Fibroblast of lung (primary cell): ENCODE data around the gene ME2. TPM values are rescaled to one million over a fixed set of nuclear protein-coding genes. Genes with fewer than 3 reads are reported as not detected.
A peak's percentile ranks its signal among the peaks of the same experiment; 100 is the strongest.
"Not testable (repeated sequence)": the region's sequence is repeated elsewhere in the genome, so short reads cannot be mapped to it uniquely, and the experiment has no call there.

ENCODE experiments used
- DNase-seq, 2 donors: peaks; one replicate each; pipeline versions ENCODE4 v3.0.0 to v3.0.0-alpha.2; 2010; ENCODE audit warnings: low read depth in 2 of 2
- H2AFZ ChIP-seq: 2 replicates; pipeline ENCODE4 v1.5.1; 2012; ENCODE audit warnings: low read length, control low read depth, inconsistent platforms
- H3K27ac ChIP-seq: 2 replicates; pipeline ENCODE4 v1.5.1; 2011; ENCODE audit warnings: low read length, control low read depth; ENCODE audit not compliant: insufficient read depth
- H3K27me3 ChIP-seq: 2 replicates; pipeline ENCODE4 v1.5.1; 2011; ENCODE audit warnings: mild to moderate bottlenecking, low read length; ENCODE audit not compliant: control insufficient read depth, insufficient read depth
- H3K36me3 ChIP-seq: 2 replicates; pipeline ENCODE4 v1.5.1; 2011; ENCODE audit warnings: low read length; ENCODE audit not compliant: control insufficient read depth, insufficient read depth
- H3K4me1 ChIP-seq: 2 replicates; pipeline ENCODE4 v1.5.1; 2011; ENCODE audit warnings: low read length; ENCODE audit not compliant: control insufficient read depth, insufficient read depth; ENCODE audit errors: extremely low read depth
- H3K4me2 ChIP-seq: 2 replicates; pipeline ENCODE4 v1.5.1; 2011; ENCODE audit warnings: low read length, control low read depth; ENCODE audit not compliant: insufficient read depth; ENCODE audit errors: extremely low read depth
- H3K4me3 ChIP-seq, 4 experiments: fragments of 200-600 bp in 1 of 4; sonication (generic) in 1 of 4; replicated peaks in 1 of 4; 2 replicates each; pipeline ENCODE4 v1.5.1; 2011 to 2016; ENCODE audit warnings: low read length in 4 of 4, low read depth in 3 of 4, mild to moderate bottlenecking in 3 of 4, control low read depth in 2 of 4, inconsistent platforms in 1 of 4, mixed read lengths in 1 of 4; ENCODE audit not compliant: insufficient read depth in 1 of 4; ENCODE audit errors: control extremely low read depth in 1 of 4
- H3K79me2 ChIP-seq: 2 replicates; pipeline ENCODE4 v1.5.1; 2012; ENCODE audit warnings: mild to moderate bottlenecking, low read length, inconsistent platforms; ENCODE audit not compliant: control insufficient read depth, insufficient read depth
- H3K9ac ChIP-seq: 2 replicates; pipeline ENCODE4 v1.5.1; 2011; ENCODE audit warnings: mild to moderate bottlenecking, low read length, control low read depth; ENCODE audit not compliant: insufficient read depth
- H3K9me3 ChIP-seq: 2 replicates; pipeline ENCODE4 v1.5.1; 2012; ENCODE audit warnings: low read depth, low read length; ENCODE audit not compliant: control insufficient read depth, insufficient read depth
- H4K20me1 ChIP-seq: 2 replicates; pipeline ENCODE4 v1.5.1; 2011; ENCODE audit warnings: low read length; ENCODE audit not compliant: control insufficient read depth, insufficient read depth; ENCODE audit errors: extremely low read depth
- EZH2 ChIP-seq: IDR thresholded peaks from 2 replicates; pipeline ENCODE4 v1.5.1; 2012; ENCODE audit warnings: low read length, control low read depth, mild to moderate bottlenecking; ENCODE audit errors: missing control alignments
- polyA plus RNA-seq, 2 donors: library from polyadenylated mRNA; depleted of rRNA in 1 of 2; stranded (reverse) in 1 of 2; unstranded in 1 of 2; fragments of >200 nt; gene quantifications; 2 replicates each; pipeline ENCODE4 v1.2.1, GENCODE V29; 2011 to 2012; ENCODE audit warnings: missing spikeins in 1 of 2
- total RNA-seq: library from RNA; depleted of rRNA; stranded (reverse); fragments of >200 nt; gene quantifications from 2 replicates; pipeline ENCODE4 v1.2.1, GENCODE V29; 2014
- TF ChIP-seq, protein P1 (sequence below), 2 donors: IDR thresholded peaks in 1 of 2; conservative IDR thresholded peaks in 1 of 2; 1 replicate in 1 of 2; 2 replicates in 1 of 2; pipeline ENCODE4 v1.5.1; 2011 to 2012; ENCODE audit warnings: low read length in 2 of 2, control low read depth in 1 of 2, inconsistent platforms in 1 of 2, low read depth in 1 of 2, mild to moderate bottlenecking in 1 of 2

ME2 gene
- total and polyA plus RNA-seq, 2 donors (not counting 1 experiment from before 2014, with no cell fraction given) = 40.5 to 57.0 TPM

DNA sequence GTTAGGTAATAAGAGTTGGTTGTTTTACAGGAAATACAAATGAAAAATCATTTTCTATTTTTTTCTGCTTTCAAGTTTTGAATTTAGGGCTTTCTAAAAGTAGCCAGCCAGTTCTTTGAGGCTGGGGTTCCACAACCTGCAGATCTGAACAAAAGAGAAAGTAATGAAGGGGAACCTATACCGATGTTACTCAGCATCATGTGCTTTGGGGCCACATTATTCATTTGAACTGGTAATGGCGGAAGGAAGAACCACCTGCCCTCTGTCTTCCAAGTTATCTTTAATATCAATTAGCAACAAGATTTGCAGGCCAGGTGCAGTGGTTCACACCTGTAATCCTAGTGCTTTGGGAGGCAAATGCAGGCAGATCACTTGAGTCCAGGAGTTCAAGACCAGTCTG is 46.2 kb upstream of the ME2 start:
- H3K27me3 ChIP-seq = peaks cover 3% of the 10 kb centered on the region
- no peaks in the 10 kb centered on the region for H4K20me1 ChIP-seq
- no peak overlapping the region for H3K4me3 ChIP-seq
- no peaks in the 10 kb centered on the region for H3K4me1 ChIP-seq
- H2AFZ ChIP-seq = no peak overlapping the region
- H3K27ac ChIP-seq = no peak overlapping the region
- no peaks in the 10 kb centered on the region for H3K36me3 ChIP-seq
- H3K9ac ChIP-seq = no peak overlapping the region
- no peaks in the 10 kb centered on the region for H3K9me3 ChIP-seq
- TF ChIP-seq, protein P1, sequence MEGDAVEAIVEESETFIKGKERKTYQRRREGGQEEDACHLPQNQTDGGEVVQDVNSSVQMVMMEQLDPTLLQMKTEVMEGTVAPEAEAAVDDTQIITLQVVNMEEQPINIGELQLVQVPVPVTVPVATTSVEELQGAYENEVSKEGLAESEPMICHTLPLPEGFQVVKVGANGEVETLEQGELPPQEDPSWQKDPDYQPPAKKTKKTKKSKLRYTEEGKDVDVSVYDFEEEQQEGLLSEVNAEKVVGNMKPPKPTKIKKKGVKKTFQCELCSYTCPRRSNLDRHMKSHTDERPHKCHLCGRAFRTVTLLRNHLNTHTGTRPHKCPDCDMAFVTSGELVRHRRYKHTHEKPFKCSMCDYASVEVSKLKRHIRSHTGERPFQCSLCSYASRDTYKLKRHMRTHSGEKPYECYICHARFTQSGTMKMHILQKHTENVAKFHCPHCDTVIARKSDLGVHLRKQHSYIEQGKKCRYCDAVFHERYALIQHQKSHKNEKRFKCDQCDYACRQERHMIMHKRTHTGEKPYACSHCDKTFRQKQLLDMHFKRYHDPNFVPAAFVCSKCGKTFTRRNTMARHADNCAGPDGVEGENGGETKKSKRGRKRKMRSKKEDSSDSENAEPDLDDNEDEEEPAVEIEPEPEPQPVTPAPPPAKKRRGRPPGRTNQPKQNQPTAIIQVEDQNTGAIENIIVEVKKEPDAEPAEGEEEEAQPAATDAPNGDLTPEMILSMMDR (conservative IDR thresholded peaks at IDR 0.05 in 1 of 2, IDR thresholded peaks at IDR 0.05 in 1 of 2; ENCODE audit: low read depth in 1 of 2, low read length in 2 of 2) = no peak
- no peak for TF ChIP-seq EZH2
- H3K79me2 ChIP-seq = no peaks in the 10 kb centered on the region
- no peak overlapping the region for H3K4me2 ChIP-seq
- no peak for DNase-seq

DNA sequence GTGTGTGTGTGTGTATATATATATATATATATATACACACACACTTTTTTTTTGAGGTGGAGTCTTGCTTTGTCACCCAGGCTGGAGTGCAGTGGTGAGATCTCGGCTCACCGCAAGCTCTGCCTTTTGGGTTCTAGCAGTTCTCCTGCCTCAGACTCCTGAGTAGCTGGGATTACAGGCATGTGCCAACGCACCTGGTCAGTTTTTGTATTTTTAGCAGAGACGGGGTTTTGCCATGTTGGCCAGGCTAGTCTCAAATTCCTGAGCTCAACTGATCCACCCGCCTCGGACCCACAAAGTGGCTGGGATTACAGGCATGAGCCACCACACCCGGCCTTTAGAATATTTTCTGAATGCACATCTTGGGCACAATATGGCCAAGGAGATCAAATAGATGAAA is 45.4 kb upstream of the ME2 start:
- not testable (repeated sequence) for H4K20me1 ChIP-seq, H3K27me3 ChIP-seq, H3K9me3 ChIP-seq, H2AFZ ChIP-seq, H3K79me2 ChIP-seq, H3K27ac ChIP-seq, DNase-seq, H3K36me3 ChIP-seq, H3K4me3 ChIP-seq, H3K9ac ChIP-seq, H3K4me2 ChIP-seq, H3K4me1 ChIP-seq

DNA sequence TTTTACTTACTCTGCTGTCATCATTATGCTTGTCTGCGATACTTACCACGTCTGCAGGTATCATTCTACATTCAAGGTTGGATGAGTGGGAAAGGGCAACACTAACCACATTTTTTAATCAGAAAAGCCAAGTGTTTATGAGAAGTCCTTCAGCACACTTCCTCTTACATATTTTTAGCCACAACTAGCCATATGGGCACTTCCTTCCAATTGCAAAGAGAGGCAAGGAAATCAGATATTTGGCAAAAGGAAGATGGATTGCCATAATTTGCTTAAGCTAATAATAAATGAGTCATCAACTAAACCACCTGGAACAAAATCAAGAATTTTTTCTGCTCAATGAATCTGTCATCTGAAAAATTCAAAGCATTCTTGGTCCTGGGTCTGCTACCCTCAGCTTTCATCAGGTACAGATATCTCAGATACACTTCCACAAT is 42.4 kb upstream of the ME2 start:
- peak; percentile 56 to 94 for DNase-seq
- no peak for TF ChIP-seq EZH2
- TF ChIP-seq, protein P1 (conservative IDR thresholded peaks at IDR 0.05 in 1 of 2, IDR thresholded peaks at IDR 0.05 in 1 of 2; ENCODE audit: low read depth in 1 of 2, low read length in 2 of 2) = no peak
- H3K4me3 ChIP-seq = no peak overlapping the region
- no peaks in the 10 kb centered on the region for H3K4me1 ChIP-seq
- no peak overlapping the region for H3K27ac ChIP-seq
- H3K36me3 ChIP-seq = no peaks in the 10 kb centered on the region
- no peak overlapping the region for H2AFZ ChIP-seq
- H3K79me2 ChIP-seq = no peaks in the 10 kb centered on the region
- H3K9ac ChIP-seq = no peak overlapping the region
- peaks cover 3% of the 10 kb centered on the region for H3K27me3 ChIP-seq
- H3K4me2 ChIP-seq = peak overlapping the region; percentile 19
- H4K20me1 ChIP-seq = no peaks in the 10 kb centered on the region
- no peaks in the 10 kb centered on the region for H3K9me3 ChIP-seq
